OCI-LY7 (cell line): Measurements from ENCODE around the gene SAPCD2. TPM values are rescaled to one million over a fixed set of nuclear protein-coding genes. Genes with fewer than 3 reads are reported as not detected.

Source experiments
- BruUV-seq: library from RNA; stranded (reverse); fragments of 400-500 nt; replicated peaks from 2 replicates; lab custom pipeline; 2021; lab: Mats Ljungman, UMichigan
- CTCF ChIA-PET: fragments of 300-600 bp; sonication (Branson Sonifier 250); formaldehyde crosslinking; loops from one replicate; lab custom pipeline; 2022; ENCODE audit warnings: antibody characterized with exemption; ENCODE audit not compliant: unreplicated experiment; lab: Charles Lee
- POLR2A ChIA-PET: fragments of 300-600 bp; sonication (Branson Sonifier 250); formaldehyde crosslinking; loops from one replicate; lab custom pipeline; 2022; ENCODE audit warnings: antibody characterized with exemption; lab: Charles Lee
- DNase-seq: peaks from one replicate; pipeline ENCODE4 v3.0.0-alpha.2; 2015; ENCODE audit warnings: low spot score
- H2AFZ ChIP-seq: fragments of 200-600 bp; sonication (generic), shearing (Covaris generic); 2 replicates; pipeline ENCODE4 v1.6.1; 2014; ENCODE audit warnings: mild to moderate bottlenecking, antibody characterized with exemption, low read length, moderate library complexity
- H3K27ac ChIP-seq: fragments of 200-600 bp; sonication (generic); 2 replicates; pipeline ENCODE4 v1.5.1; 2014; ENCODE audit warnings: mixed run types, low read depth, mild to moderate bottlenecking, moderate library complexity, low read length, inconsistent platforms; ENCODE audit not compliant: poor library complexity, severe bottlenecking
- H3K36me3 ChIP-seq: fragments of 200-600 bp; sonication (generic); 2 replicates; pipeline ENCODE4 v1.6.1; 2014; ENCODE audit warnings: mild to moderate bottlenecking, antibody characterized with exemption, low read length, moderate library complexity, mixed read lengths; ENCODE audit not compliant: insufficient read depth
- H3K4me1 ChIP-seq: fragments of 200-600 bp; sonication (generic); 2 replicates; pipeline ENCODE4 v1.5.1; 2014; ENCODE audit warnings: mild to moderate bottlenecking, low read length; ENCODE audit not compliant: insufficient read depth, poor library complexity, severe bottlenecking
- H3K4me2 ChIP-seq: fragments of 200-600 bp; sonication (generic); 2 replicates; pipeline ENCODE4 v1.6.1; 2014; ENCODE audit warnings: mild to moderate bottlenecking, low read length
- H3K4me3 ChIP-seq: fragments of 200-600 bp; sonication (generic); 2 replicates; pipeline ENCODE4 v1.5.1; 2014; ENCODE audit warnings: mild to moderate bottlenecking, low read depth, low read length; ENCODE audit not compliant: poor library complexity, severe bottlenecking
- H3K79me2 ChIP-seq: fragments of 200-600 bp; sonication (generic); 2 replicates; pipeline ENCODE4 v1.6.1; 2016; ENCODE audit warnings: low read depth, mild to moderate bottlenecking, low read length, moderate library complexity, mixed read lengths; ENCODE audit not compliant: insufficient read depth
- H3K9me2 ChIP-seq: fragments of 200-600 bp; sonication (generic); 2 replicates; pipeline ENCODE4 v1.6.1; 2016; ENCODE audit warnings: mild to moderate bottlenecking, low read length, mixed read lengths; ENCODE audit not compliant: insufficient read depth
- H3K9me3 ChIP-seq: fragments of 200-600 bp; sonication (generic); 2 replicates; pipeline ENCODE4 v1.6.1; 2014; ENCODE audit warnings: mild to moderate bottlenecking, mixed run types, low read length, mixed read lengths
- H4K20me1 ChIP-seq: fragments of 200-600 bp; sonication (generic); 2 replicates; pipeline ENCODE4 v1.6.1; 2014; ENCODE audit warnings: mild to moderate bottlenecking, antibody characterized with exemption, low read length, moderate library complexity, mixed read lengths; ENCODE audit not compliant: insufficient read depth
- EZH2phosphoT487 ChIP-seq: fragments of 200-600 bp; sonication (generic); IDR thresholded peaks from 2 replicates; pipeline ENCODE4 v1.6.1; 2018; ENCODE audit warnings: low read depth, borderline replicate concordance, mild to moderate bottlenecking, mixed run types, antibody characterized with exemption, low read length, moderate library complexity, mixed read lengths
- intact Hi-C: fragments of 100-400 bp; cut with micrococcal nuclease; formaldehyde crosslinking; loops from one replicate; pipeline ENCODE4 v1.10.0; 2022; ENCODE audit not compliant: unreplicated experiment
- total RNA-seq, 2 experiments: library from RNA; depleted of rRNA in 1 of 2; stranded (reverse); fragments of >200 nt in 1 of 2; shearing (Covaris generic) in 1 of 2; gene quantifications; 2 replicates each; pipeline ENCODE4 v1.2.3, GENCODE V29; 2014 to 2022
- TF ChIP-seq, protein P1 (sequence below): fragments of 200-600 bp; sonication (generic); conservative IDR thresholded peaks from 2 replicates; pipeline ENCODE4 v1.5.1; 2014; ENCODE audit warnings: mild to moderate bottlenecking, antibody characterized with exemption, low read length, moderate library complexity, mixed read lengths

Gene SAPCD2
- total RNA-seq, 2 experiments from 2014 or later = 57.2 to 74.0 TPM

DNA sequence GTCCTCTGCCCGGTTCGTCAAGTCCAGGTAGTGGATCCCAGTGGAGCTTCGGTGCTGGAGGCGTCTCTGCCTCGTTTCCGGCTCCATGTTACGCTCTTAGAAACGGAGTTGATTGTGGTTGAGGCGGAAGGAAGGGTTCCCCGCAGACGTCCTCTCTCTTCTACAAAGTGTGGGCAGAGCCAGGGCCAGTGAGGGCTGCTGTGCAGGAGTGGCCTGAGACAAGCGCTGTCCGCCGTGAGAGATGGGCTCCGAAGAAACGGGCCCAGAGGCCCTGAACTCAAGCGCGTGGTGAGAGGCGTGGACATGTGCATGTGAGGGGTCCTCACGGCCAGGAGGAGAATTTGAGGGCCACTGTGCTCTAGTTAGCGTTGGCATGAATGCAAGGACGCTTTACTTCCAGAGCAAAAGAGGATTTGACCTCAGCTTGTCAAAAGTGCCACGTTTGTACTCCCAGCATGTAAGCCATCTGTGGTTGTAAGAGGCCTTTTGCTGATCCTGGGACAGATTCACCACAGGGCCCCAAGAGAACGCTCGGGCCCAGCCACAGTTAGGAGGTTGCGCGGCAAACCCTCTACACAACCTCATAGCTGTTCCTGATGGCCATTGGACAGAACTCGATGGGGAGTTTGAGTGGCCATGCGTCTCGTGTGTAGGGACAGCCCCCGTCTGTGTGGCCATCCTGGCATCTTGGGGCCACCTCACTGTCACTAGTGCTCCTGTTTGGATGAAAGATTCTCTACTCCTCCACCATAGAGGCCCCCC, 26.6 kb upstream of the SAPCD2 start:
- DNase-seq = no peak
- no peaks in the 10 kb centered on the region for H3K79me2 ChIP-seq
- no peaks in the 10 kb centered on the region for H4K20me1 ChIP-seq
- no peak overlapping the region for H3K27ac ChIP-seq
- peaks cover 65% of the 10 kb centered on the region for H3K36me3 ChIP-seq
- ChIA-PET CTCF (no interaction called here), POLR2A (interaction anchor here (0.6 kb wide), 1 partner anchor 64 kb away, joined by 3 read pairs; no protein-coding TSS in a partner anchor)
- H3K4me1 ChIP-seq = peaks cover 5% of the 10 kb centered on the region
- TF ChIP-seq, protein P1, sequence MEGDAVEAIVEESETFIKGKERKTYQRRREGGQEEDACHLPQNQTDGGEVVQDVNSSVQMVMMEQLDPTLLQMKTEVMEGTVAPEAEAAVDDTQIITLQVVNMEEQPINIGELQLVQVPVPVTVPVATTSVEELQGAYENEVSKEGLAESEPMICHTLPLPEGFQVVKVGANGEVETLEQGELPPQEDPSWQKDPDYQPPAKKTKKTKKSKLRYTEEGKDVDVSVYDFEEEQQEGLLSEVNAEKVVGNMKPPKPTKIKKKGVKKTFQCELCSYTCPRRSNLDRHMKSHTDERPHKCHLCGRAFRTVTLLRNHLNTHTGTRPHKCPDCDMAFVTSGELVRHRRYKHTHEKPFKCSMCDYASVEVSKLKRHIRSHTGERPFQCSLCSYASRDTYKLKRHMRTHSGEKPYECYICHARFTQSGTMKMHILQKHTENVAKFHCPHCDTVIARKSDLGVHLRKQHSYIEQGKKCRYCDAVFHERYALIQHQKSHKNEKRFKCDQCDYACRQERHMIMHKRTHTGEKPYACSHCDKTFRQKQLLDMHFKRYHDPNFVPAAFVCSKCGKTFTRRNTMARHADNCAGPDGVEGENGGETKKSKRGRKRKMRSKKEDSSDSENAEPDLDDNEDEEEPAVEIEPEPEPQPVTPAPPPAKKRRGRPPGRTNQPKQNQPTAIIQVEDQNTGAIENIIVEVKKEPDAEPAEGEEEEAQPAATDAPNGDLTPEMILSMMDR = no peak
- TF ChIP-seq EZH2phosphoT487 = no peak
- H3K9me3 ChIP-seq = peaks cover 4% of the 10 kb centered on the region
- H3K4me2 ChIP-seq = no peak overlapping the region
- H2AFZ ChIP-seq = no peak overlapping the region
- no TSS peak for BruUV-seq
- intact Hi-C loops = no loop called here
- no peaks in the 10 kb centered on the region for H3K9me2 ChIP-seq
- H3K4me3 ChIP-seq = no peak overlapping the region

DNA sequence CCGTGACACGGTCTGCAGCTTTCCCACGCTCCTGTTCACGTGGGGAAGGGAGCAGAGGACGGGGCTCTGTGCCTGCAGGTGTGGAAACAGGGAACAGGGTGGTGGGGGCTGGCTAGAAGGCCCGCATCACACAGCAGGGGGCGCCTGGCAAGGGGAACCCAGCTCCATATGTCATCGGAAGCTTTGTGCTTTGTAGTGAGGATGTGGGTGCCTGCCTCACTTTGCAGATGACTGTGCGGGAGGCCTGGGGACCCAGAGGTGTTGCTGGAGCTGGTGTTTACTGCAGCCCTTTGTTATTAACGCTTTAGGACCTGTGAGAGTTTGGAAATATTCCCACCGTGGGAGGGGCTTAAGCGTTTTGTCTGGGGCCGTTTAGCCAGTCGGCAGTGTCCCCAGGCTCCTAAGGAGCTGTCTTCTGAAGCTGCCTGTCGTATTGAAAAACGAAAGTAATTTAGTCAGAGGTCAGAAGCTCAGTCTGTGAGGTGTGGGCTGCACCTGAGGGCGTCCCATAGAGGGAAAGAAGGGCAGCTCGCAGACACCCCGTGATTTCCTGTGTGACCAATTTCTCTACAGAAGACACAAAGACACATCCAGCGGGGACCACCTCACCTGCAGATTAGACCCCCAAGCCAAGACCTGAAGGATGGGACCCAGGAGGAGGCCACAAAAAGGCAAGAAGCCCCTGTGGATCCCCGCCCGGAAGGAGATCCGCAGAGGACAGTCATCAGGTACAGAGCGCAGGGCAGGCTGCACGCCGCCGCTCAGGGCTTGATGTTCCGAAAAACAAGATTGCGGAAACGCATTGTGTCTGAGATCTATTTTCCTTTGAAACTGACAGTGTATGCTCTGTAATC, 25.5 kb upstream of the SAPCD2 start:
- Histone ChIP-seq H3K4me3 (no peak overlapping the region), H3K36me3 (peaks cover 58% of the 10 kb centered on the region)
- POLR2A ChIA-PET = interaction anchor here (0.6 to 0.7 kb wide), 2 partner anchors 9 to 143 kb away, joined by 3 read pairs; partner anchors contain the start of gene MAN1B1

More for the DNA sequence above, 25.5 kb upstream of the SAPCD2 start:
- Histone ChIP-seq H2AFZ (no peak overlapping the region), H3K4me2 (peak overlapping the region; percentile 4; the same call in 1 of the 2 replicates), H3K9me2 (no peaks in the 10 kb centered on the region), H4K20me1 (no peaks in the 10 kb centered on the region), H3K79me2 (no peaks in the 10 kb centered on the region), H3K4me1 (peaks cover 5% of the 10 kb centered on the region), H3K27ac (no peak overlapping the region), H3K9me3 (no peaks in the 10 kb centered on the region)
- no TSS peak for BruUV-seq
- TF ChIP-seq, protein P1 = peak; percentile 73
- TF ChIP-seq EZH2phosphoT487 = no peak
- intact Hi-C loops = no loop called here
- CTCF ChIA-PET = no interaction called here
- peak; percentile 53 for DNase-seq
